HepG2 (cell line): ENCODE results near the gene ZFPM1. TPM values are rescaled to one million over a fixed set of nuclear protein-coding genes. Genes with fewer than 3 reads are reported as not detected.
A peak's percentile ranks its signal among the peaks of the same experiment; 100 is the strongest.

ENCODE experiments used
- BCL6 ChIP-seq: IDR thresholded peaks from 2 replicates; pipeline ENCODE4 v1.6.1; 2016; ENCODE audit warnings: missing genetic modification reagents, missing compliant biosample characterization
- CENPT ChIP-seq: sonication (generic); formaldehyde crosslinking; IDR thresholded peaks from 2 replicates; pipeline ENCODE4 v1.8.0; 2022; ENCODE audit warnings: low read depth, mild to moderate bottlenecking, moderate library complexity, missing genetic modification reagents
- E2F2 ChIP-seq: sonication (generic); formaldehyde crosslinking; IDR thresholded peaks from 2 replicates; pipeline ENCODE4 v1.4.0; 2020; ENCODE audit warnings: missing genetic modification reagents, borderline replicate concordance
- HDAC2 ChIP-seq: sonication (generic); formaldehyde crosslinking; IDR thresholded peaks from 2 replicates; pipeline ENCODE4 v1.4.0; 2020; ENCODE audit warnings: missing genetic modification reagents
- LBX2 ChIP-seq: sonication (generic); formaldehyde crosslinking; IDR thresholded peaks from 2 replicates; pipeline ENCODE4 v1.5.0; 2020; ENCODE audit warnings: missing genetic modification reagents, mild to moderate bottlenecking, borderline replicate concordance
- MAFG ChIP-seq: sonication (generic); formaldehyde crosslinking; IDR thresholded peaks from 2 replicates; pipeline ENCODE4 v1.5.1; 2020; ENCODE audit warnings: mild to moderate bottlenecking, missing genetic modification reagents
- MED1 ChIP-seq: sonication (generic); formaldehyde crosslinking; IDR thresholded peaks from 2 replicates; pipeline ENCODE4 v1.4.0; 2020; ENCODE audit warnings: missing genetic modification reagents
- NONO ChIP-seq, 2 experiments: fragments of 450-650 bp in 1 of 2; sonication (generic) in 1 of 2; formaldehyde crosslinking in 1 of 2; IDR thresholded peaks in 1 of 2; conservative IDR thresholded peaks in 1 of 2; 2 replicates each; pipeline versions ENCODE4 v1.6.1 to v1.8.0; 2017 to 2022; ENCODE audit warnings: mild to moderate bottlenecking in 1 of 2, missing genetic modification reagents in 1 of 2, moderate library complexity in 1 of 2
- NRL ChIP-seq: sonication (generic); formaldehyde crosslinking; IDR thresholded peaks from 2 replicates; pipeline ENCODE4 v1.5.0; 2020; ENCODE audit warnings: missing genetic modification reagents, mild to moderate bottlenecking, moderate library complexity, borderline replicate concordance
- RFX3 ChIP-seq: IDR thresholded peaks from 2 replicates; pipeline ENCODE4 v1.6.1; 2016; ENCODE audit warnings: missing biosample characterization, missing genetic modification reagents
- RFXAP ChIP-seq: sonication (generic); formaldehyde crosslinking; IDR thresholded peaks from 2 replicates; pipeline ENCODE4 v1.4.0; 2020; ENCODE audit warnings: missing genetic modification reagents, borderline replicate concordance
- SIN3B ChIP-seq: fragments of 150-350 bp; IDR thresholded peaks from 2 replicates; pipeline ENCODE4 v1.6.1; 2014; ENCODE audit warnings: low read length
- ZBED4 ChIP-seq: sonication (generic); formaldehyde crosslinking; IDR thresholded peaks from 2 replicates; pipeline ENCODE4 v1.4.0; 2020; ENCODE audit warnings: missing genetic modification reagents, borderline replicate concordance
- ZFY ChIP-seq: sonication (generic); formaldehyde crosslinking; IDR thresholded peaks from 2 replicates; pipeline ENCODE4 v1.4.0; 2020; ENCODE audit warnings: missing genetic modification reagents
- ZNF296 ChIP-seq: sonication (generic); formaldehyde crosslinking; conservative IDR thresholded peaks from 2 replicates; pipeline ENCODE4 v1.5.0; 2020; ENCODE audit warnings: mild to moderate bottlenecking, missing genetic modification reagents
- ZNF510 ChIP-seq: sonication (generic); formaldehyde crosslinking; IDR thresholded peaks from 2 replicates; pipeline ENCODE4 v1.4.0; 2020; ENCODE audit warnings: low read depth, mild to moderate bottlenecking, missing genetic modification reagents
- ZNF564 ChIP-seq: sonication (generic); formaldehyde crosslinking; IDR thresholded peaks from 2 replicates; pipeline ENCODE4 v1.8.1; 2023; ENCODE audit warnings: mild to moderate bottlenecking, missing genetic modification reagents
- ZNF737 ChIP-seq: sonication (generic); formaldehyde crosslinking; IDR thresholded peaks from 2 replicates; pipeline ENCODE4 v1.5.0; 2020; ENCODE audit warnings: missing genetic modification reagents, mild to moderate bottlenecking, borderline replicate concordance
- ZNF777 ChIP-seq: sonication (generic); formaldehyde crosslinking; IDR thresholded peaks from 2 replicates; pipeline ENCODE4 v1.4.0; 2020; ENCODE audit warnings: missing genetic modification reagents
- polyA plus RNA-seq, 8 experiments: library from polyadenylated mRNA; depleted of rRNA in 3 of 8; stranded (reverse) in 7 of 8; unstranded in 1 of 8; fragments of >200 nt; fragmentation: Illumina TruSeq in 4 of 8; extraction: Trizol in 4 of 8; gene quantifications; 2 replicates each; pipeline versions ENCODE4 v1.2.1 to v1.2.3, GENCODE V29; 2011 to 2016; ENCODE audit warnings: low read depth in 4 of 8, missing spikeins in 1 of 8, mixed read lengths in 1 of 8; ENCODE audit not compliant: insufficient read depth in 1 of 8
- total RNA-seq, 5 experiments: library from RNA; depleted of rRNA; stranded (reverse); fragments of >200 nt; fragmentation: Illumina TruSeq; extraction: Trizol; gene quantifications; 2 replicates each; pipeline ENCODE4 v1.2.3, GENCODE V29; 2016; ENCODE audit warnings: low read depth in 1 of 5
- TF ChIP-seq, protein P1 (sequence below): sonication (generic); formaldehyde crosslinking; IDR thresholded peaks from 2 replicates; pipeline ENCODE4 v1.4.0; 2020; ENCODE audit warnings: missing genetic modification reagents

ZFPM1 gene
- total and polyA plus RNA-seq, 2 of the 13 experiments (the other 11 are each of a cell fraction or from before 2014, with no cell fraction given), result 1.3 to 3.8 TPM

GRCh38 chr16:88560714-88561484 is 107.8 kb downstream of the ZFPM1 start (continued):
- TF ChIP-seq, protein P1, sequence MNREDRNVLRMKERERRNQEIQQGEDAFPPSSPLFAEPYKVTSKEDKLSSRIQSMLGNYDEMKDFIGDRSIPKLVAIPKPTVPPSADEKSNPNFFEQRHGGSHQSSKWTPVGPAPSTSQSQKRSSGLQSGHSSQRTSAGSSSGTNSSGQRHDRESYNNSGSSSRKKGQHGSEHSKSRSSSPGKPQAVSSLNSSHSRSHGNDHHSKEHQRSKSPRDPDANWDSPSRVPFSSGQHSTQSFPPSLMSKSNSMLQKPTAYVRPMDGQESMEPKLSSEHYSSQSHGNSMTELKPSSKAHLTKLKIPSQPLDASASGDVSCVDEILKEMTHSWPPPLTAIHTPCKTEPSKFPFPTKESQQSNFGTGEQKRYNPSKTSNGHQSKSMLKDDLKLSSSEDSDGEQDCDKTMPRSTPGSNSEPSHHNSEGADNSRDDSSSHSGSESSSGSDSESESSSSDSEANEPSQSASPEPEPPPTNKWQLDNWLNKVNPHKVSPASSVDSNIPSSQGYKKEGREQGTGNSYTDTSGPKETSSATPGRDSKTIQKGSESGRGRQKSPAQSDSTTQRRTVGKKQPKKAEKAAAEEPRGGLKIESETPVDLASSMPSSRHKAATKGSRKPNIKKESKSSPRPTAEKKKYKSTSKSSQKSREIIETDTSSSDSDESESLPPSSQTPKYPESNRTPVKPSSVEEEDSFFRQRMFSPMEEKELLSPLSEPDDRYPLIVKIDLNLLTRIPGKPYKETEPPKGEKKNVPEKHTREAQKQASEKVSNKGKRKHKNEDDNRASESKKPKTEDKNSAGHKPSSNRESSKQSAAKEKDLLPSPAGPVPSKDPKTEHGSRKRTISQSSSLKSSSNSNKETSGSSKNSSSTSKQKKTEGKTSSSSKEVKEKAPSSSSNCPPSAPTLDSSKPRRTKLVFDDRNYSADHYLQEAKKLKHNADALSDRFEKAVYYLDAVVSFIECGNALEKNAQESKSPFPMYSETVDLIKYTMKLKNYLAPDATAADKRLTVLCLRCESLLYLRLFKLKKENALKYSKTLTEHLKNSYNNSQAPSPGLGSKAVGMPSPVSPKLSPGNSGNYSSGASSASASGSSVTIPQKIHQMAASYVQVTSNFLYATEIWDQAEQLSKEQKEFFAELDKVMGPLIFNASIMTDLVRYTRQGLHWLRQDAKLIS (CRISPR knock-in tag), result peak; percentile 98
- TF ChIP-seq NRL (CRISPR knock-in tag), result peak; percentile 83; the same call in 1 of the 2 replicates
- TF ChIP-seq CENPT (CRISPR knock-in tag), result peak; percentile 98
- TF ChIP-seq MAFG (CRISPR knock-in tag), result peak; percentile 78
- TF ChIP-seq ZFY (CRISPR knock-in tag), result peak; percentile 77
- peak; percentile 99 for TF ChIP-seq ZNF510
- TF ChIP-seq MED1 (CRISPR knock-in tag), result peak; percentile 90
- TF ChIP-seq ZBED4 (CRISPR knock-in tag), result peak; percentile 99
- peak; percentile 96 for TF ChIP-seq RFXAP (CRISPR knock-in tag)
- peak; percentile 90 for TF ChIP-seq ZNF777 (CRISPR knock-in tag)
- peak; percentile 96 for TF ChIP-seq HDAC2
- no peak for TF ChIP-seq NONO (IDR thresholded peaks at IDR 0.05)
- no peak for TF ChIP-seq NONO (CRISPR knock-in tag; conservative IDR thresholded peaks at IDR 0.05)
- TF ChIP-seq ZNF564 (CRISPR knock-in tag), result peak; percentile 97
- peak; percentile 97; the same call in 1 of the 2 replicates for TF ChIP-seq LBX2
- TF ChIP-seq BCL6 (CRISPR knock-in tag), result peak; percentile 92
- TF ChIP-seq SIN3B, result 0 out of 2 replicates have a peak, but pooled peaks have one; percentile 25
- peak; percentile 83 for TF ChIP-seq RFX3
- peak; percentile 99; the same call in 1 of the 2 replicates for TF ChIP-seq E2F2 (CRISPR knock-in tag)
- TF ChIP-seq ZNF737 (CRISPR knock-in tag), result peak; percentile 98
- TF ChIP-seq ZNF296, result peak; percentile 99
